Islet of Langerhans (tissue), 1 donor: ENCODE results near the gene ARHGAP18.
A peak's percentile ranks its signal among the peaks of the same experiment; 100 is the strongest.

Experiments used
- FAIRE-seq: peaks from one replicate; lab custom pipeline; 2011; peaks lifted over from hg19 to GRCh38; lab: Jason Lieb, UNC

The ARHGAP18 gene

GRCh38 chr6:129643968-129644367 is 66.0 kb downstream of the ARHGAP18 start:
- no peak for FAIRE-seq

- no peak for FAIRE-seq
Observed at GRCh38 chr6:129643176-129643575, 66.8 kb downstream of the ARHGAP18 start.

- no peak for FAIRE-seq
Observed at GRCh38 chr6:129642322-129642721, 67.7 kb downstream of the ARHGAP18 start.

- no peak for FAIRE-seq
Observed at GRCh38 chr6:129641344-129641743, 68.6 kb downstream of the ARHGAP18 start.

- FAIRE-seq = no peak
Observed at GRCh38 chr6:129638686-129639085, 71.3 kb downstream of the ARHGAP18 start.

- peak; percentile 55 for FAIRE-seq
Observed at GRCh38 chr6:129638055-129638684, 71.8 kb downstream of the ARHGAP18 start.

GRCh38 chr6:129637340-129638054 is 72.5 kb downstream of the ARHGAP18 start:
- FAIRE-seq = no peak

GRCh38 chr6:129635396-129636130 is 74.4 kb downstream of the ARHGAP18 start:
- FAIRE-seq = no peak

GRCh38 chr6:129634411-129635230 is 75.4 kb downstream of the ARHGAP18 start:
- FAIRE-seq = no peak

GRCh38 chr6:129633529-129633928 is 76.4 kb downstream of the ARHGAP18 start:
- FAIRE-seq = no peak

- no peak for FAIRE-seq
Observed at GRCh38 chr6:129632172-129632613, 77.8 kb downstream of the ARHGAP18 start.

- no peak for FAIRE-seq
Observed at GRCh38 chr6:129631070-129631469, 78.9 kb downstream of the ARHGAP18 start.

- FAIRE-seq = peak; percentile 30
Observed at GRCh38 chr6:129630596-129630995, 79.4 kb downstream of the ARHGAP18 start.

- FAIRE-seq = no peak
Observed at GRCh38 chr6:129628101-129628815, 81.7 kb downstream of the ARHGAP18 start.

- FAIRE-seq = no peak
Observed at GRCh38 chr6:129624488-129624887, 85.5 kb downstream of the ARHGAP18 start.

- FAIRE-seq = peak; percentile 65
Observed at GRCh38 chr6:129623008-129623732, 86.8 kb downstream of the ARHGAP18 start.

- no peak for FAIRE-seq
Observed at GRCh38 chr6:129621252-129621651, 88.7 kb downstream of the ARHGAP18 start.

- no peak for FAIRE-seq
Observed at GRCh38 chr6:129620234-129620610, 89.8 kb downstream of the ARHGAP18 start.

GRCh38 chr6:129619579-129620233 is 90.3 kb downstream of the ARHGAP18 start:
- no peak for FAIRE-seq

- FAIRE-seq = no peak
Observed at GRCh38 chr6:129617986-129618385, 92.0 kb downstream of the ARHGAP18 start.
